GM21529 (cell line): ENCODE results near the gene RARB.

ENCODE experiments used
- ATAC-seq: cut with Tn5 transposase; IDR thresholded peaks from one replicate; pipeline ENCODE4 v1.9.1; 2021; ENCODE audit not compliant: unreplicated experiment

The RARB gene

DNA sequence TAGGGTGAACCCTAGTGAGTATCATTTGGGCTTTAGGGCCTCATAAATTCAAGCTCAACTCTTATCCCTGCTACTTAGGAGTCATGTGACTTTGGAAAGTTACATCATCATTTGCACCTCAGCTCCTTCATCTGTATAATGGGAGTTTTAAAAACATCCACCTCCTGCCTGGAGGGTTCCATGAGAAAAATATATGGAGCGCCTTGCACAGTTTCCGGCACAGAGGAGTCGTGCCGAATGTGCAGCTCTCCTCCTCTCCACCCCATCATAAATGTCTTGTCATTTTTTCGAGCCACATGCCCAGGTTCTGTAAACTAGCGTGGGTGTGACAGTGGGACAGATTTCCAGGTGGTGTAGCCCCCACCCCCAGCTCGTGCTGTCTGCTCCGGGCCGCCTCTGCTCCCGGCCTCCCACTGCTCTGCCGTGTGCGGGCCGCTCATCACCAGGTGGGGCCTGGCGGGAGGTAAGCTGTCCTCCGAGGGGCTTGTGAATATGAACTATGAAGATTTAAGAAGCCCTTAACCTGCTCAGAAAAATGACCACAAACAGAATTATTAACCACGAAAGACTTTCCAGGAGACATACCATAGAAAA, 146.2 kb downstream of the RARB start:
- ATAC-seq: no peak

DNA sequence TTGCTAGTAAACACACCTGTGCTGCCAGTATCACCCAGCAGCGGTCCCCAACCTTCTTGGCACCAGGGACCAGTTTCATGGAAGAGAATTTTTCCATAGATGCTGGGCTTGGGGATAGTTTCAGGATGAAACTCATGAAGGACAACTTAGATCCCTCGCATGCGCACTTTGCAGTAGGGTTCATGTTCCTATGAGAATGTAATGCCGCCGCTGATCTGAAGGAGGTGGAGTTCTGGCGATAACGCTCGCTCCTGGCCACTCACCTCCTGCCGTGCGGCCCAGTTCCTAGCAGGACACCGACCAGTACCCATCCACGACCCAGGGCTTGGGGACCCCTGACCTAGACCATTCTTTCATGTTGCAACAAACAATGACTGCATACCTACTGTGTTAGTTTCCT, 146.9 kb downstream of the RARB start:
- no peak for ATAC-seq

DNA sequence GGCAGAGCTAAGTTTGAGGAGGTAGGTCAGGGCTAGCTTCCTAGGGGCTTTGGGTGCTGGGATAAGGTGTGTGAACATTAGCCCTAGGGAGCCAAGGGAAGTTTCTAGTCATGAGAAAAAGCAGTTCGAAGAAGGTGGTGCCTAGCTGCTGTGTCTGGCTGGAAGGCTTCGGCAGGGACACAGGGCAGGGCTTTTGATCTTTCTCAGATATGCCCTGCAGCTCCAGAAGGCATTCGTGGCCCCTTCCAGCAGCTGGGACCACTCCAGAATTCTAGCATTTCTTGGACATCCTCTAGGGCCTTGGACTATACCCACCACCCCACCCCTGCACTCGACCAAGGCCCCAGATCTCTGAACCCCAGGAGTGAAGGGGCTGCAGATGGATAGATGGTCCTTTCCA, 148.1 kb downstream of the RARB start:
- no peak for ATAC-seq

DNA sequence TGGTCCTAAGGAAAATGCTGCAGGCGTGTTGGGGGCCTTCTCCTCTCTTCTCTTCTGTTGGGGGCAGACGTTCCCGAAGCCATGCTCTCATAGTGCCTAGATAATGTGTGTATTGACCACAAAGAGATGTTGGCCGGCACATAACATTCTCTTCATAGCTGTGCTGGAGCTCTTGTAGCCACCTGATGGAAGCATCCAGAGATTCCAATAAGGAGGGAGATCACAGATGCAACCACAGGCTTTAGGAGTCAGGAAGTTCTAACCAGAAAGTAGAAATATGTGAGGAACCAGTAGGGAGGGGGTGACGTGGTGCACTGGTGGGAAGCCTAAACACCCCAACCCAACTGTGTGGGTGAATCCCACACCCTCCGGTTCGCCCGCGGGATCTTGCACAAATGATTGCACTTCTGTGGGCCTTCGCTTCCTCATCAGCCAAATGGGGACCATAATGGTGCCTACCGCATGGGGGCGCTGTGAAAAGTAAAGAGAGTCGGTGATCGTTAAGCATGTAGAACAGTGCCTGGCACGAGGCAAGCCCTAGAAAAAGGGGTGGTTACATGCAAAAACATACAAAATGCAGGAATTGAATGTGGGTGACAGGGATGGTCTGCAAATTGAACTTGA, 148.9 kb downstream of the RARB start:
- no peak for ATAC-seq

DNA sequence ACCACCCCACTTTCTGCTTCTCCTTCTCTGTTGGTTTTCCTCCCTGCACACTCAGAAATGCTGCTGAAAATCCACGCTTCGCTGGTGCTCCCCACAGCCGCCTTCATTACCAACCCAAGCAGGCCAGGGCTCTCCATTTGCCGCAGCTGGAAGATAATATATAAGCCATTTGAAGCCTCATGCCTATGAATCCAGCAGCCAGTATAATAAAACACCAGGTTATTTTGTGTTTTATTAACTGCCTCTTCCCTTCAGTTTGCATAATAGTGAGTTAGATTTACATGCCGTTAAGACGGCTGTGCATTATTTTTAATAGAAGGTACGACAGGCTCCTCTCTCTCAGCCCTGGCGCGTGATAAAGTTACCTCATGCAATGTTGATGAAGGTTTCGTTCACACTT, 150.0 kb downstream of the RARB start:
- ATAC-seq: no peak

DNA sequence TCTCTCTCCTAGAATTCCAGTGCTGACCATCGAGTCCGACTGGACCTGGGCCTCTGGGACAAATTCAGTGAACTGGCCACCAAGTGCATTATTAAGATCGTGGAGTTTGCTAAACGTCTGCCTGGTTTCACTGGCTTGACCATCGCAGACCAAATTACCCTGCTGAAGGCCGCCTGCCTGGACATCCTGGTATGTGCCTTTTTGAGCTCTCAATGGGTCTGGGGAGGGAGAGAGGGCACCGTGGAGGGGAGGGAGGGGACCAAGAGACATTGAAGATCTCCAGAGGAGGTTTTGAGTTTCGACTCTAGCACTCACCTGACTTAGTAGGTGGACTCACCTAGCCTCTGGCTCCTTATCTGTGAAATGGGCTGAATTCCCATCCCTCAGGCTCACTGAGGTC, 152.5 kb downstream of the RARB start:
- no peak for ATAC-seq

DNA sequence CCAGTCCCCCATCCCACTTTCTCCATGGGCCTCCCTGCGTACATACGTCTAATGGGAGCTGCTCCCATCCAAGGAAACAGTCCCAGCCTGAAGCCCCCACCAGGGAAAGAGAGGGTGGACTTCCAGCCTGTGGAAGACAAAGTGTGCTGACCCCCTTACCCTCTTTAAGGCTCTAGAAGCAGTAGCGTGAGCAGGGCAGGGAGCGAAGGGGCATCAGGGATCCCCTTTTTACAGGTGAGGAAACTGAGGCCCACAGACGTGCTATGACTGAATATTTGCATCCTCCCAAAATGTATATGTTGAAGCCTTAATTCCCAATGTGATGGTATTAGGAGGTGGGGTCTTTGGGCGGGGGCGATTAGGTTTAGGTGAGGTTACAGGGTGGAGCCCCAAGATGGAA, 153.3 kb downstream of the RARB start:
- ATAC-seq: no peak

DNA sequence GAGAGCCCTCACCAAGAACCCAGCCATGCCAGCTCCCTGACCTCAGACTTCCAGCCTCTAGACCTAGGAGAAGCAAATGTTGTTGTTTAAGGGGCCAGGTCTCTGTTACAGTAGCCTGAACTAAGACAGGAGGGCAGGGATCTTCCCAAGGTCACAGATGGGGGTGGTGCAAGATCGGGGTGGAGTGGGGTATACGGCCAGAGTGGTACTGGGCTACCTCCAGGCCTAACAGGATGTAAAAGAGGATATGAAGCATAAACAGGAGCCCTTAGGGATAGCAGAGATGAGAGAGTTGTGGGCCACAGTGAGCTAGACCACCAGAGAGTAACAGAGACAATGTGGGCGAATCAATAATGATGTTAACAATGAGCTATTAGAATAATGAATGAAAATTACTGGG, 153.8 kb downstream of the RARB start:
- no peak for ATAC-seq

DNA sequence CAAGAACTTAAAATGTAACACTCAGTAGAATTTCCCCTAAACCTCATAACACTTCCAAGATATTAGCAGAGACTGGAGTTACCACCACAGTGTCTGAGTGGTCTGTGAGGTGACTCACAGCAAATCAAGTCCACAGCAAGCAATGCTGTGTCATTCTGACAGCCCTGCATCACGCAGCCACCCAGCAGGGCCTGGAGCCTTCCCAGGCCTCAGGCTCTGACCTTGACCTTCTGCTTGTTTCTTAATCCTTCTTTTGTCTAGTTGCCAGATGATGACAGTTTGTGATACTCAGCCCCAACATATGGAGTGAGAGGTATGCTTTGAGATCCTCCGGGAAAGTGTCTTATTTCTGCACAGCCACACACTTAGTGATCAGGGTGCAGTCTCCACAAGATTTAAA, 154.2 kb downstream of the RARB start:
- no peak for ATAC-seq

DNA sequence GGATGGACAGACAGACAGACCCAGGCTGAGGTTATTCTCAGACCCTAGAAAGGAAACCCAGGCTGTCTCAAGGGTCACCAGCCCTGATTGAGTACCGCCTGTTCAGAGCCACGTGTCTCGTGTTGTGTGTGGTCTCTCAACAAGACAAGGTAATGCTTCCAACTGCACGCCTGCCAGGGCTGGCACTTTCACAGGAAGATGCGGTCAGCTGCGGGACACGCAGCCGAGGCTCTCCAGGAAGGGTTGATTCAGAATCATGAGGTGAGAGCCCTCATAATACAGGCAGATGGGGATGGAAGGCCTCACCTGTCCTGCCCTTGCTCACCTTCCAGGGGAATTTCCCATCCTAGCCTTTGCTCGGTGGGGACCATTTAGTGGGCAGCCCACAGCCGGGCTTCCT, 155.3 kb downstream of the RARB start:
- ATAC-seq: no peak

DNA sequence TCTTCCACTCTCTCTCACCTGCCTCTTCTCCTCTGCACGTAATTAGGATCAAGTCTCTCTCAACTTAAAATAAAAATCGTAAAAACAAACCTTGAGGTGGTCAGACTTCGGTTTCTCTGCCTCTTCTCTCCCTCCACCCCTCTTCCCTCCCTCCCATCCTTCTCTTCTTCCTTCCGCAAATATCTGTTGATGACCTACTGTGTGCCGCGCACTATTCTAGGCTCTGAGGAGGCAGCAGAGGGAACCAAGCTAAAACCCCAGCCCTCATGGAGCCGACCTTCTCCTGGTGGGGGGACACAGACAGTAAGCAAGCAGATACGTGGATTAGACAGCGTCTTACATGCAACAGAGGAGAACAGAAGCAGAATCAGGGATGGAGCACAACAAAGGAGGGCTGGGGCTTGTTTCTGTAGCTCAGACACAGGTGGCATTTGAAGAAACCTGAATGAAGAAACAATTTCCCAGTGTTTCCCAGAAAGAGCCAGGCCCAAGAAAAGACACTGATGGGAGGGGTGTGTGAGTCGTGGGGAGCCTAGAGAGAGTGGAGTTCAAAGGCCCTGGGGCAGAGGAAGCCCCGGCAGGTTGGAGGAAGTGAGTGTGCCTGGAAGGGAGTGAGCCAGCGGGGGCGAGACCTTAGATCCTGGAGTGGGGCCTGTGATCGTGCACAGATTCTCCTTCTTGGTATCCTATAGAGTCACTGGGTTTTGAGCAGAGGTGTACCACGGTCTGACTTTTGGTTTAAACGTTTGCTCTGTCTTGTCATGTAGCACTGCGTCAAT, 156.1 kb downstream of the RARB start:
- no peak for ATAC-seq

DNA sequence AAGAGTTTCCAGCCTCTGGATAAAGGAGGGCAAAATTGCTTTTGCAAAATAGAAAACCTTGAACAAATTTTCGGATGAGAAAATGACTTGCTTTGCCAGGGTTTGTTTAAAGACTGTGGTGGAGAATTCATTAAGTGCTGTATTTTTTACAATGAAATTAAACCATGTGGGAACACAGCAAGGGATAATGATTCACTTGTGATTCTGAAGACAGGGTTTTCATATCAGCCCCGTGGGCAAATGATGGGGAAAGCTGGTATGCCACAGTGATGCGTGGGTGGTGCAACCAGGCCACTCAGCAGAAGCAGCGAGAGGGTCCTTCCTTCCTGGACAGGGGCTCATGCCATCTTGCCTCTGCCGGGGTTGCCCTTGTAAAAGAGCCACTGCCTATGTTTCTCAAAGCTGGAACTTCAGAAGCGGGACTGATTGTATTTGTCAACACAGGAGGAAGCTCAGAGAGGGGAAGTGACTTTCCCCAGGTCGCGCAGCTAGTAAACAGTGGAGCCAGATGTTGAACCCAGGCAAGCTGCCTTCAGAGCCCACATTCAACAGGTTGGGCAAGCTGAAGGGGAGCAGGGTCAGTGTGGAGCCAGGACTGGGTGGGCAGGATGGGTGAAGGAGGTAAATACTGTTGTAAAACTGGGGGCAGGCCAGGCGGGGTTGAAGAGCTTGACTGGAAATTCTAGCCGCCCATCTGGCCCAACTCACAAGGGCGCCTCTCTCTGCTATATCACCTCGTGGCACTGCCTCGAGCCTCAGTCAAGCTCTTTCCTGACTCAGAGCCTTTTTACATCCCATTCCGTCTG, 157.5 kb downstream of the RARB start:
- no peak for ATAC-seq

DNA sequence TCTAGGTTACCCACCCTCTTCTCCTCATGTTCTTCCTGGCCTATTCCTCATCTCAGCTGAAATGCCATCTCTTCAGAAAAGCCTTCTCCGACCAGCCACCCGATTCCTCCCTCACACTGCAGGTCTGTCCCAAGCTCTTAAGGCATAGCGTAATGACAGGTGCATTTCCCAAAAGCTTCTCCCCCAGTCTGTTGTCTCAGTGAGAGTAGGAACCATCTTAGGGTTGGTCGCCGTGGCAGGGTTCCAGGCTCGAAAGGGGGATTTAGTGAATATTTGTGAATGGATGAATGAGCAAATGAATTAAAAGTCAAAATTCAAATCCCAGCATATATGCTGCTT, 158.1 kb downstream of the RARB start:
- ATAC-seq: no peak

DNA sequence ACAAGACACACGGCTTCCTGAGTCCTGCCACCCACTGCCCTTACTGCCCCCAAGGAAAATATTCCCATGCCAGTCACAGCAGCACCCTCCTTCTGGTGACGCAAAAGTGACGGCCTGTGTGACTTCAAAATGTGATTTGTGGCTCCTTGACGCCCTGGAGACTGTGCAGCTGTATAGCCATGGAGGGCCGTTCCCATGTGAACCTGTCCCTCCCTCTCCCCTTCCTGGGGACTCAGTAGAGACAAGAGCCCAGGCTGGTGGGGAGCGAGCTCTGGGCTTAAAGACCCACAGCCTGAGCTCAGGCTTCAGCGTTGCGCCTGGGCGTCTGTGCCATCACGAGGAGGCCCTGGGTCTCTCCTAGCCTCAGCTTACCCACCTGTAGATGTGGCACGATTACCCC, 158.5 kb downstream of the RARB start:
- no peak for ATAC-seq

DNA sequence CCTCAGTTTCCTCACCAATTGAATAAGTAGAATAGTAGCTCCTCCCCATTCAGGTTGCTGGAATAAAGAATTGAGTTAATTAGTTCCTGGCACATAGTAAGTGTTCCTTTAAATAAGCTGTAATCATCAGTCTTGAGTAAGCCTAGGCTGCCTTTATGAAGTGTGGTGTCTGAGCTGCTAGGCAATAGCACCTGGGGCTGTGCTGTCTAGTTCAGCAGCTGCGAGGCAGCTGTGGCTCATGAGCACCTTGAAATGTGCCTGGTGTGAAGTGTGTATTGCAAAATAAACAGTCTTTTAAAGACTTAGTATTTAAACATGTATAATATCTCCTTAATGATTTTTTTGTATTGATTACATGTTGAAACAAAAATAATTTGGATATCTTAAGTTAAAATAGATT, 159.0 kb downstream of the RARB start:
- no peak for ATAC-seq

DNA sequence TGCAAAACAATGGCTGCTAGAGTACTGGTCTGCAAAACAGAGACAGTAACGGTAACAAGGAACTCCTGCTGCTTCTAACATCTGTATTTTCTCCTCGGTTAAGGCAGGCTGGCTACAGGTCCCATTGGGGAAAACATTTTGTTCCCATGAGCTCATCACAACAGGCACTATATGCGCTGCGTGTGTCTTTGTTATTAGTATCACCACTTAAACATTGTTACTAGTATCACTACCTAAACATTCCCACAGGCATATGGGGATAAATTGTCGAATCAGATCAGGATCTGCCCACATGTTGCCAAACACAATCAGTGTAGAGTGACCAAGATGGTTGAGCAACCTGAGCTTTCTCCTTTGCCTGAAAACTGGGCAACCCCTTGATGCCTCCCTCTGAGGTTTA, 159.5 kb downstream of the RARB start:
- no peak for ATAC-seq

DNA sequence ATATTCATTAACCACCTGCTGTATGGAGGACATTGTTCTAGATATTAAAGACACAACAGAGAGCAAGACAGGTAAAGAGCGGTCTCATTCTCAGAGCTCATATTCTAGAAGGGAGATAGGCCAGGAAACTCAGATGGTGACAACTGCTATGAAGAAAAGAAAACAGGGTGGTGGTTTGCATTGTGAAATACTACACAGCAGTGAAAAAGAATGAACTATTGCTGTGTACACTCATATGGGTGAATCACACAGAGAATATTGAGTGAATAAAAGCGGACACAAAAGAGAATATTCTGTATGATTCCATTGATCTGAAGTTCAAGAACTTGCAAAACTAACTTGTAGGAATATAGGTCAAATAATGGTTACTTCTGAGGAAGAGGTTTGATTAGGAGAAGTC, 159.9 kb downstream of the RARB start:
- ATAC-seq: no peak

DNA sequence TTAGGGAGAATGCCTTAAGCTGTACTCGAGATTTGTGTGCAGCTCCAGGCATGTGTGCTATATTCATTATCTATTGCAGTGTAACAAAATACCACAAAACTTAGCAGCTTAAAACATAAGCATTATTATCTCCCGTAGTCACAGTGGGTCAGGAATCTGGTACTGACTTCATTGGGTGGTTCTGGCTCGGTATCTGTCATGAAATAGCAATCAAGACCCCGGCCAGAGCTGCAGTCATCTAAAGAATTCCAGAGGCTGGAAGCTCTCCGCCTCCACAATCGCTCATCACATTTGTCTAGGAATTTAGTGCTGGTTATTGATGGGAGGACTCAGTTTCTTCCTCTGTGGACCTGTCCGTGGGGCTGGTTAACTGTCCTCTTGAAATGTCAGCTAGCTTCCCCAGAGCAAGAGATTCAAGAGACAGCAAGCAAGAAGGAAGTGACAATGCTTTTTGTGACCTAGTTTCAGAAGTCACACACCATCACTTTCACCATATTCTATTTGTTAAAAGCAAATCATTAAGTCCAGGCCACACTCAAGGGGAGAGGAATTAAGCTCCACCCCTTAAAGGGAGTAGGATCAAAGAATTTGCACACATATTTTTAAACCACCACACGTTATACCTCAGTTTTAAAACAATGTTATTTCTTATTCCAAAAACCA, 160.5 kb downstream of the RARB start:
- no peak for ATAC-seq

DNA sequence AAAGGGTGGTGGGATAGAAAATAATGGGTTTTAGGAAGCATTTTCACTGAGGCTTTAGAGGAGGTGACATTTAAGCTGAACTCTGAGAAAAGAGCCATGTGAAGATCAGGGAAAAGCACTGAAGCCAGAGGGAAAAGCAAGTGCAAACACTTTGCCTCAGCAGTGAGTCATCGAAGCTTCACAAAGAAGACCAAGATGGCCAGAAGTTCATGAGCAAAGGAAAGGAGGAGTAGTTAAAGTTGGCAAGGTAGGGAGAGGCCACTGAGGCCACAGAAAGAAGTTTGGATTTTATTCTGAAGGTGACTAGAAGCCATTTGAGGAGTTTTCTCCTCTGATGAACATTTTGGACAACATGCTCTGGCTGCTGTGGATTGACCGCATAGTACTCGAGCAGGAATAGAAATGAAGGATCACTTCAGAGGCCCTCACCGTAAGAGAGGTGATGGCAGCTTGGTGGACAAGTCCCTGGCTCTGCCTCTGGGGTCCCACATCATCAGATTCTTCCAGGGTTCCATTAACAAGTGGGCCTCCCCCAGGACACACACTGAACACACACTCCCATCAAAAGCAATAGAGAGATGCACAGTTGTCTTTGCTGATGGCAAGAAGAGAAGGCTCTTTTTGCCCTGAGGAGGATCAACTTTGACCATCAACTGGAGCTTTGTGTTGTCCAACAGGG, 161.2 kb downstream of the RARB start:
- no peak for ATAC-seq

DNA sequence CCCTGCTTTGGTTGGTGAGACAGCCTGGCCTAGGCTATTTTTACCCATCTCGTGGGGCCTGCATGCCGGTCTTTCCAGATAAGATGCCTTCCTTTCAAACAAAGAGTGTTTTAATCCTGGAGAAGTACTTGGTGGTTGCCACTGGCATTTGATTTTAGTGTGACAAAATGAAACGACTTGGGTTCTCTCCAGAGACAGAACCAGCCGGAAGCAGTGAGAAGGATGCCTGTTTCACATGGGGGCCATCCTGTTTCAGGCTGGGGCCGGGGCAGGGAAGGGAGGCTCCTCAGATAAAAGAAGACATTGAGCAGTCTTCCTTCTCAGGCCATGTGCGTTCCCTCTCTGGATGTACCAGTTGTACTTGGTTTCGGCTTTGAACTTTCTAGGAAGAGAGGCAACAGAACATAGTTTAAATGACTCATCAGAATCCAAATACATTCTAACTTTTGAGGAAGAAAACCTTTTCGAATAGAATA, 161.8 kb downstream of the RARB start:
- no peak for ATAC-seq

DNA sequence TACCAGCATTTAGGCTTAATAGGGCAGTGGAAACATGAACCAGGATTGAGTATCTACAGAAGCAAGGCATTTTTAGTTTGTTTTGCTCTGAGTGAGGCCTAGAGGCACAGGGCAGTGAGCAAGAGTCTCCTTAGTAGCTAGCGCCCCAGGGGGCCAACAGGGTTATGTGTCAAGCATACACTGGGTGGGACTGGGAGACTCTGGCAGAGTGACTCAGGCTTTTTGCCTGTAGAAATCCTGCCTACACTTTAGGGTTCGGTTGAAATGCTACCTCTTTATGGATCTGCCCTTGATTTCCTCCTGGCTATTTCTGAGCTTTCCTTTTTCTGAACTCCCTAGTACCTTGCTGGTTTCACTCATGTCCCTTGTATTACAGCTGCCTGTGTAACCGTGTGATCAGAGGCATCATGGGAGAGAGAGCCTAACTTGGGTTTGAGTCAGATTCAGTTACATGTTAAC, 164.5 kb downstream of the RARB start:
- ATAC-seq: no peak
